Measurements from ENCODE around the gene MRPS12.

Gene MRPS12

GRCh38 chr19:38945562-38946228 is 15.0 kb downstream of the MRPS12 start:
- no peak for TF ChIP-seq CTCF (IDR thresholded peaks at IDR 0.05; ENCODE audit: low read depth, low read length)
- TF ChIP-seq, protein P1, sequence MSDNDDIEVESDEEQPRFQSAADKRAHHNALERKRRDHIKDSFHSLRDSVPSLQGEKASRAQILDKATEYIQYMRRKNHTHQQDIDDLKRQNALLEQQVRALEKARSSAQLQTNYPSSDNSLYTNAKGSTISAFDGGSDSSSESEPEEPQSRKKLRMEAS (IDR thresholded peaks at IDR 0.05; ENCODE audit: low read depth, low read length), result no peak
- no peak for TF ChIP-seq POLR2A (IDR thresholded peaks at IDR 0.05; ENCODE audit: extremely low read depth, insufficient read length)
- TF ChIP-seq MYC (IDR thresholded peaks at IDR 0.05; ENCODE audit: low read depth, low read length), result no peak
- H3K4me3 ChIP-seq (ENCODE audit: low read depth, low read length), result no peak overlapping the region
- no peak for DNase-seq (ENCODE audit: low read depth)

DNA sequence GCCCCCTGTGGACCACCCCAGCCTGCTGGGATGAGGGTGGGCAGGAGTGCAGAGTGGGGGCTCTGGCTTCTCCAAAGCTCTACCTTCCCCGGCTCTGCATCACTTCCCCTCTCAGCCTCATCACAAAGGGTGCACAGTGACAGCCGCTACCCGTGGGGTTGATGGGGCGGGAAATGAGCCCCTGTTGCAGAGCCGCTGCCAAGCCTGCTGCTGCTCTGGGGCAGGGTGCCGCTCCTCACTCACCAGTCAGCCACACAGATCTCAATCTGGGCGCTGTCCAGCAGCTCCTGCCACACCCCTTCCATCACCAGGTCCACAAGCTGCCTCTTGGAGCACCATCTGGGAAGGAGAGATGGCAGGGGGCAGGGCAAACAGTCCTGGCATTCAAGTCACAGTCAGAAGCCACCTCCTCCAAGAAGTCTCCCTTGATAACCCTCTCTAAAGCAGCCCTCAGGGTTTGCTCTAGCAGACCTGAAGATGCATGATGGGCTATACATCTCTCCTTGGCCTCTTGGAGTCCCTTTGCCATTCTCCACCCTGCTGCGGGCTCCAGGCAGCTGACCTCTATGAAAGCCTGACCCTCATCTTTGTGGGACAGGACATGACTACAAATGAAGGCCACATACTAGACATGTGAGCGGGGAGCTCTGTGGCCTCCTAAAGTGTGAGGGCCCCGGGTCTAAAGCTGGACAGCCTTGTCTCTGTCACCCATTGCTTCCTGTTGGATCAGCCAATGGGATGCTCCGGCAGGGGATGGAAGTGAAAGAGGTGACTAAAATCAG is 15.7 kb downstream of the MRPS12 start:
- H3K4me3 ChIP-seq (ENCODE audit: low read depth, low read length), result no peak overlapping the region
- DNase-seq (ENCODE audit: low read depth), result no peak
- TF ChIP-seq POLR2A (IDR thresholded peaks at IDR 0.05; ENCODE audit: extremely low read depth, insufficient read length) (no peak), CTCF (IDR thresholded peaks at IDR 0.05; ENCODE audit: low read depth, low read length) (no peak), MYC (IDR thresholded peaks at IDR 0.05; ENCODE audit: low read depth, low read length) (no peak)
- TF ChIP-seq, protein P1 (IDR thresholded peaks at IDR 0.05; ENCODE audit: low read depth, low read length), result no peak

DNA sequence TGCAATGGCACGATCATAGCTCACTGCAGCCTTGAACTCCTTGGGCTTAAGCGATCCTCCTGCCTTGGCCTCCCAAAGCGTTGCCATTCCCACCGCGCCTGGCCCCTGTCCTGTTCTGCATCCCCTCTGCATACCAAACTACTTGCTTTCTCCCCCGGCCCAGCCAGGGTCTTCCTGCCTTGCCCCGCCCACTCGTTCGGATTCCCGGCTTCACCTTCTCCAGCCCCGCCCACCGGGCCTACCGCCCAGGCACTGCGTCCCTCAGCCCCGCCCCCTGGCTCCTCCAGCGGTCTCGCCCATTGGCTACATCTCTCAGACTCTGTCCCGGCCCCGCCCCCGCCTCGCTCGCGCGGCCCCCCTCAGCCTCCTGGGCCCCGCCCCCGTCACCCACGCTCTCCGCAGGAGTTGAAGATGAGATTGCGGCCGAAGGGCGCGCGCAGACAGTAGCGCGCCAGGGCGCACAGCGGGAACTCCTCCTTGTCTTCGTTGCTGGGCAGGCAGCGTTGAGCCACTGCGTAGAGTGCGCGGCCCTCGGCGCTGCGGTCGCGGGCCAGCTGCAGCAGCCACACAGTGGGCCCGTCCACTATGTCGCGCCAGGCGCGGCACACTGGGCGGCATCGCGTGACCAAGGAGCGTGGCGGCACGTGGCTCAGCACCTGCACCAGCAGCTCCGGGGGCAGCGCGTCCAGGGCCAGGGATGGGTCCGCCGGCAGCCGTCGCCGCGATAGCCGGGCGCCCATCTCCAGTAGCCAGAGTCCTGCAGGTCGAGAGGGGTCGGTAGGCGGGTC is 19.0 kb downstream of the MRPS12 start:
- no peak overlapping the region for H3K4me3 ChIP-seq (ENCODE audit: low read depth, low read length)
- DNase-seq (ENCODE audit: low read depth), result no peak
- TF ChIP-seq POLR2A (IDR thresholded peaks at IDR 0.05; ENCODE audit: extremely low read depth, insufficient read length), result no peak
- no peak for TF ChIP-seq CTCF (IDR thresholded peaks at IDR 0.05; ENCODE audit: low read depth, low read length)
- TF ChIP-seq, protein P1 (IDR thresholded peaks at IDR 0.05; ENCODE audit: low read depth, low read length), result no peak
- no peak for TF ChIP-seq MYC (IDR thresholded peaks at IDR 0.05; ENCODE audit: low read depth, low read length)

DNA sequence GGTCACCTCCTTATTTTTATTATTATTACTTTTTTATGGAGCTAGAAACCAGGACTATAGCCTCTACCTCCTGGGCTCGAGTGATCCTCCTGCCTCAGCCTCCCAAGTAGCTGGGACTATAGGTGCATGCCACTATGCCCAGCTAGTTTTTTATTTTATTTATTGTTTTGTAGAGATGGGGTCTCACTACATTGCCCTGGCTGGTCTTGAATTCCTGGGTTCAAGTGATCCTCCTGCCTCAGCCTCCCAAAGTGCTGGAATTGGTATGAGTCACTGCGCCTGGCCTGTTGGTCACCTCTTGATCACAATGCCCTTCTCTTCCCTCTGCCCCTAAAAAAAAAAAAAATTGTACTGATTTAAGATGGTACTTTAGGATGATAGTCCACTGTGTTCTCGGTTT is 20.4 kb downstream of the MRPS12 start:
- DNase-seq (ENCODE audit: low read depth), result no peak
- H3K4me3 ChIP-seq (ENCODE audit: low read depth, low read length), result no peak overlapping the region

More for the DNA sequence above, 20.4 kb downstream of the MRPS12 start:
- TF ChIP-seq POLR2A (IDR thresholded peaks at IDR 0.05; ENCODE audit: extremely low read depth, insufficient read length) (no peak), CTCF (IDR thresholded peaks at IDR 0.05; ENCODE audit: low read depth, low read length) (no peak)

All from NB4 (cell line).